H9 (cell line): ENCODE measurements around the gene FBXL15. TPM values are rescaled to one million over a fixed set of nuclear protein-coding genes. Genes with fewer than 3 reads are reported as not detected.

Experiments
- DNase-seq: peaks from one replicate; pipeline ENCODE4 v3.0.0-alpha.2; 2017
- H2AFZ ChIP-seq: one replicate; pipeline ENCODE4 v1.6.1; 2013; ENCODE audit warnings: mild to moderate bottlenecking, low read length, control low read depth, moderate library complexity
- H2AK5ac ChIP-seq: 2 replicates; pipeline ENCODE4 v1.6.1; 2013; ENCODE audit warnings: low read length, control low read depth, mixed read lengths; ENCODE audit not compliant: insufficient read length
- H2BK120ac ChIP-seq: one replicate; pipeline ENCODE4 v1.6.1; 2013; ENCODE audit warnings: low read depth, mild to moderate bottlenecking, low read length, control low read depth, inconsistent platforms; ENCODE audit not compliant: poor library complexity, severe bottlenecking
- H2BK12ac ChIP-seq: 2 replicates; pipeline ENCODE4 v1.6.1; 2013; ENCODE audit warnings: low read length, control low read depth, mixed read lengths, low read depth; ENCODE audit not compliant: insufficient read length
- H2BK15ac ChIP-seq: 2 replicates; pipeline ENCODE4 v1.6.1; 2013; ENCODE audit warnings: low read depth, low read length, control low read depth
- H2BK20ac ChIP-seq: one replicate; pipeline ENCODE4 v1.6.1; 2013; ENCODE audit warnings: low read depth, mild to moderate bottlenecking, low read length, control low read depth, inconsistent platforms; ENCODE audit not compliant: poor library complexity, severe bottlenecking
- H2BK5ac ChIP-seq: 2 replicates; pipeline ENCODE4 v1.6.1; 2013; ENCODE audit warnings: low read length, control low read depth, mixed read lengths; ENCODE audit not compliant: insufficient read length
- H3K14ac ChIP-seq: 2 replicates; pipeline ENCODE4 v1.6.1; 2013; ENCODE audit warnings: low read length, control low read depth; ENCODE audit not compliant: insufficient read depth
- H3K18ac ChIP-seq: 2 replicates; pipeline ENCODE4 v1.6.1; 2013; ENCODE audit warnings: low read depth, mild to moderate bottlenecking, mixed read lengths, low read length, control low read depth; ENCODE audit not compliant: insufficient read length
- H3K23ac ChIP-seq: 2 replicates; pipeline ENCODE4 v1.6.1; 2013; ENCODE audit warnings: low read length, control low read depth, mixed read lengths, low read depth; ENCODE audit not compliant: insufficient read length
- H3K23me2 ChIP-seq: 2 replicates; pipeline ENCODE4 v1.6.1; 2013; ENCODE audit warnings: low read depth, mild to moderate bottlenecking, mixed read lengths, low read length, control low read depth; ENCODE audit not compliant: insufficient read length, poor library complexity, severe bottlenecking
- H3K27ac ChIP-seq: 2 replicates; pipeline ENCODE4 v1.5.1; 2013; ENCODE audit warnings: low read length, control low read depth, mixed read lengths, low read depth; ENCODE audit not compliant: insufficient read length
- H3K27me3 ChIP-seq: 2 replicates; pipeline ENCODE4 v1.6.1; 2013; ENCODE audit warnings: low read length, control low read depth, inconsistent platforms; ENCODE audit not compliant: insufficient read depth
- H3K4ac ChIP-seq: 2 replicates; pipeline ENCODE4 v1.6.1; 2013; ENCODE audit warnings: low read depth, mild to moderate bottlenecking, control low read depth, inconsistent platforms, low read length, moderate library complexity
- H3K4me1 ChIP-seq: 2 replicates; pipeline ENCODE4 v1.6.1; 2013; ENCODE audit warnings: low read length, control low read depth, inconsistent platforms; ENCODE audit not compliant: insufficient read depth
- H3K4me2 ChIP-seq: 2 replicates; pipeline ENCODE4 v1.6.1; 2013; ENCODE audit warnings: low read length, control low read depth, mixed read lengths; ENCODE audit not compliant: insufficient read length, insufficient read depth
- H3K56ac ChIP-seq: 2 replicates; pipeline ENCODE4 v1.6.1; 2013; ENCODE audit warnings: low read depth, mild to moderate bottlenecking, mixed read lengths, low read length, control low read depth; ENCODE audit not compliant: insufficient read length
- H3K79me1 ChIP-seq: 2 replicates; pipeline ENCODE4 v1.6.1; 2013; ENCODE audit warnings: low read depth, mild to moderate bottlenecking, moderate library complexity, low read length, control low read depth, inconsistent platforms; ENCODE audit not compliant: insufficient read depth, poor library complexity, severe bottlenecking
- H3K79me2 ChIP-seq: 2 replicates; pipeline ENCODE4 v1.6.1; 2013; ENCODE audit warnings: low read length, control low read depth, inconsistent platforms; ENCODE audit not compliant: insufficient read depth
- H3K9ac ChIP-seq: 2 replicates; pipeline ENCODE4 v1.6.1; 2013; ENCODE audit warnings: low read length, control low read depth, mixed read lengths; ENCODE audit not compliant: insufficient read length; ENCODE audit errors: extremely low read depth
- H3K9me3 ChIP-seq: one replicate; pipeline ENCODE4 v1.6.1; 2013; ENCODE audit warnings: low read depth, low read length, inconsistent platforms; ENCODE audit not compliant: control insufficient read depth
- H3T11ph ChIP-seq: one replicate; pipeline ENCODE4 v1.6.1; 2013; ENCODE audit warnings: mild to moderate bottlenecking, low read length, control low read depth, inconsistent platforms
- H4K20me1 ChIP-seq: one replicate; pipeline ENCODE4 v1.6.1; 2013; ENCODE audit not compliant: control insufficient read depth, insufficient read length, insufficient read depth
- H4K5ac ChIP-seq: 2 replicates; pipeline ENCODE4 v1.6.1; 2013; ENCODE audit warnings: low read depth, mild to moderate bottlenecking, mixed read lengths, low read length, control low read depth; ENCODE audit not compliant: insufficient read length
- H4K8ac ChIP-seq: replicated peaks from 2 replicates; pipeline ENCODE4 v1.6.1; 2013; ENCODE audit warnings: low read length, control low read depth, mixed read lengths, low read depth; ENCODE audit not compliant: insufficient read length
- H4K91ac ChIP-seq: 2 replicates; pipeline ENCODE4 v1.6.1; 2013; ENCODE audit warnings: low read depth, mild to moderate bottlenecking, moderate library complexity, mixed read lengths, low read length, control low read depth; ENCODE audit not compliant: insufficient read length
- H3K27ac Mint-ChIP-seq, 3 experiments: 2 replicates in 2 of 3; 3 replicates in 1 of 3; pipeline ENCODE4 v1.8.0; 2020 to 2021; ENCODE audit warnings: mixed read lengths in 3 of 3, mild to moderate bottlenecking in 1 of 3, moderate library complexity in 1 of 3
- H3K27me3 Mint-ChIP-seq: 2 replicates; pipeline ENCODE4 v1.8.0; 2021; ENCODE audit warnings: low read depth, mild to moderate bottlenecking, moderate library complexity, mixed read lengths
- H3K36me3 Mint-ChIP-seq, 3 experiments: 2 replicates in 2 of 3; 3 replicates in 1 of 3; pipeline ENCODE4 v1.8.0; 2020 to 2021; ENCODE audit warnings: low read depth in 3 of 3, mixed read lengths in 3 of 3; ENCODE audit not compliant: insufficient read depth in 1 of 3
- H3K4me1 Mint-ChIP-seq, 2 experiments: 2 replicates each; pipeline ENCODE4 v1.8.0; 2020; ENCODE audit warnings: mixed read lengths in 2 of 2
- H3K4me3 Mint-ChIP-seq, 2 experiments: 2 replicates in 1 of 2; 3 replicates in 1 of 2; pipeline ENCODE4 v1.8.0; 2020 to 2021; ENCODE audit warnings: mild to moderate bottlenecking in 2 of 2, mixed read lengths in 2 of 2, moderate library complexity in 1 of 2
- H3K9me3 Mint-ChIP-seq, 2 experiments: 2 replicates in 1 of 2; 3 replicates in 1 of 2; pipeline ENCODE4 v1.8.0; 2020; ENCODE audit warnings: mild to moderate bottlenecking in 2 of 2, mixed read lengths in 2 of 2, moderate library complexity in 1 of 2
- WGBS: extraction: QIAGEN DNeasy Blood & Tissue Kit; methylation state at CpG from one replicate; pipeline ENCODE4 v1.1.7; 2013; ENCODE audit warnings: missing lambda C conversion rate, low lambda C conversion rate, mixed read lengths; ENCODE audit not compliant: insufficient read length; ENCODE audit errors: extremely low coverage; 5-methylcytosine and 5-hydroxymethylcytosine counted together
- total RNA-seq: library from RNA; stranded (reverse); gene quantifications from 2 replicates; pipeline ENCODE4 v1.2.1, GENCODE V29; 2021
- TF ChIP-seq, protein P1 (sequence below): fragments of 200-600 bp; sonication (generic); conservative IDR thresholded peaks from 3 replicates; pipeline ENCODE4 v1.8.0; 2021; ENCODE audit warnings: antibody characterized with exemption, mild to moderate bottlenecking

The FBXL15 gene
- total RNA-seq, 1 experiment from 2014 or later = 9.1 TPM

DNA sequence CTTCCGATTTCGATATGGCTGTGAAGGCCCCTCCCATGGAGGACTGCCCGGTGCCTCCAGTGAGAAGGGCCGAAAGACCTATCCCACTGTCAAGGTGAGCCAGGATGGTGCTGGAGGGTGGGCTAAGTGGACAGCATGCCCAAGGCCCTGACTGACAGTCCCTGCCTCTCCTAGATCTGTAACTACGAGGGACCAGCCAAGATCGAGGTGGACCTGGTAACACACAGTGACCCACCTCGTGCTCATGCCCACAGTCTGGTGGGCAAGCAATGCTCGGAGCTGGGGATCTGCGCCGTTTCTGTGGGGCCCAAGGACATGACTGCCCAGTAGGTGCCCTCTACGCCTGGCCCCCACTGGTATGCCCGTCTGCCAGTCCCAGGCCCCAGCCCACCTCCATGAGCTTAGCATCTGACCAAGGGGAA is 23.9 kb upstream of the FBXL15 start:
- H3K14ac ChIP-seq = no peak overlapping the region
- H3K56ac ChIP-seq = no peak overlapping the region
- no peak overlapping the region for H2AFZ ChIP-seq
- Mint-ChIP-seq H3K27ac (no peak overlapping the region; a peak in 1 of 7 replicates), H3K27me3 (peaks cover 62% of the 10 kb centered on the region), H3K36me3 (peaks cover 0 to 26% (median 21%) of the 10 kb centered on the region in 3 experiments; a peak in 6 of 7 replicates), H3K4me3 (peak overlapping the region; percentile 73 to 79), H3K9me3 (no peaks in the 10 kb centered on the region), H3K4me1 (peaks cover 30 to 45% of the 10 kb centered on the region in 2 experiments)
- H4K91ac ChIP-seq = no peak overlapping the region
- H3K23me2 ChIP-seq = peaks cover 17% of the 10 kb centered on the region
- H3K9ac ChIP-seq = no peak overlapping the region
- H3K9me3 ChIP-seq = no peaks in the 10 kb centered on the region
- H3K27ac ChIP-seq = no peak overlapping the region
- no peak overlapping the region for H3T11ph ChIP-seq
- no peak overlapping the region for H2BK5ac ChIP-seq
- H3K79me1 ChIP-seq = no peaks in the 10 kb centered on the region
- no peak overlapping the region for H4K8ac ChIP-seq
- no CpG with 5 or more reads among the region's 12 CpGs for WGBS
- no peak overlapping the region for H2BK120ac ChIP-seq
- H3K27me3 ChIP-seq = peaks cover 11% of the 10 kb centered on the region; the same call in 1 of the 2 replicates
- no peak overlapping the region for H2AK5ac ChIP-seq
- no peak overlapping the region for H2BK12ac ChIP-seq
- no peak overlapping the region for H3K23ac ChIP-seq
- H3K4ac ChIP-seq = no peak overlapping the region
- no peak overlapping the region for H2BK20ac ChIP-seq
- no peaks in the 10 kb centered on the region for H3K4me1 ChIP-seq
- H3K4me2 ChIP-seq = no peak overlapping the region
- no peaks in the 10 kb centered on the region for H3K79me2 ChIP-seq
- H4K5ac ChIP-seq = no peak overlapping the region
- peaks cover 4% of the 10 kb centered on the region for H4K20me1 ChIP-seq
- TF ChIP-seq, protein P1, sequence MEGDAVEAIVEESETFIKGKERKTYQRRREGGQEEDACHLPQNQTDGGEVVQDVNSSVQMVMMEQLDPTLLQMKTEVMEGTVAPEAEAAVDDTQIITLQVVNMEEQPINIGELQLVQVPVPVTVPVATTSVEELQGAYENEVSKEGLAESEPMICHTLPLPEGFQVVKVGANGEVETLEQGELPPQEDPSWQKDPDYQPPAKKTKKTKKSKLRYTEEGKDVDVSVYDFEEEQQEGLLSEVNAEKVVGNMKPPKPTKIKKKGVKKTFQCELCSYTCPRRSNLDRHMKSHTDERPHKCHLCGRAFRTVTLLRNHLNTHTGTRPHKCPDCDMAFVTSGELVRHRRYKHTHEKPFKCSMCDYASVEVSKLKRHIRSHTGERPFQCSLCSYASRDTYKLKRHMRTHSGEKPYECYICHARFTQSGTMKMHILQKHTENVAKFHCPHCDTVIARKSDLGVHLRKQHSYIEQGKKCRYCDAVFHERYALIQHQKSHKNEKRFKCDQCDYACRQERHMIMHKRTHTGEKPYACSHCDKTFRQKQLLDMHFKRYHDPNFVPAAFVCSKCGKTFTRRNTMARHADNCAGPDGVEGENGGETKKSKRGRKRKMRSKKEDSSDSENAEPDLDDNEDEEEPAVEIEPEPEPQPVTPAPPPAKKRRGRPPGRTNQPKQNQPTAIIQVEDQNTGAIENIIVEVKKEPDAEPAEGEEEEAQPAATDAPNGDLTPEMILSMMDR = no peak
- no peak for DNase-seq
- no peak overlapping the region for H3K18ac ChIP-seq
- no peak overlapping the region for H2BK15ac ChIP-seq
